K562 (cell line): ENCODE results near the gene VWA7. TPM values are rescaled to one million over a fixed set of nuclear protein-coding genes. Genes with fewer than 3 reads are reported as not detected.

ENCODE experiments used
- ATAC-seq: fragments of 200-7000 bp; cut with Tn5 transposase; 3 replicates; pipeline ENCODE4 v1.9.1; 2020; ENCODE audit warnings: moderate library complexity
- BruUV-seq: library from RNA; stranded (reverse); fragments of 400-500 nt; replicated peaks from 2 replicates; lab custom pipeline; 2021; lab: Mats Ljungman, UMichigan
- CTCF ChIA-PET: fragments of 300-600 bp; formaldehyde crosslinking; extraction: SDS; loops from one replicate; lab custom pipeline; 2021; ENCODE audit warnings: low intra/inter-chr PET ratio; lab: Yijun Ruan, JAX
- POLR2A ChIA-PET: fragments of 300-600, 350-650 bp; sonication (Branson Sonifier 250); formaldehyde crosslinking; extraction: SDS; loops from one replicate; lab custom pipeline; 2021; ENCODE audit warnings: antibody characterized with exemption, inconsistent platforms; lab: Yijun Ruan, JAX
- DNase-seq, 4 experiments: peaks; one replicate each; pipeline versions ENCODE4 v3.0.0 to v3.0.0-alpha.2; 2011 to 2018; ENCODE audit warnings: low spot score in 3 of 4, mixed read lengths in 3 of 4; ENCODE audit errors: extremely low read depth in 1 of 4
- FAIRE-seq: peaks from 2 replicates; lab custom pipeline; 2011; peaks lifted over from hg19 to GRCh38; lab: Jason Lieb, UNC
- H2AFZ ChIP-seq: 2 replicates; pipeline ENCODE4 v1.6.0; 2011; ENCODE audit warnings: low read depth, low read length, control low read depth, inconsistent platforms
- H3K27ac ChIP-seq: fragments of 200-600 bp; 3 replicates; pipeline ENCODE4 v1.8.0; 2011; ENCODE audit warnings: low read depth, mild to moderate bottlenecking, control low read depth, inconsistent platforms, low read length, moderate library complexity, mixed read lengths; ENCODE audit errors: extremely low read depth
- H3K27me3 ChIP-seq, 2 experiments: fragments of 300-600 bp in 1 of 2; 2 replicates in 1 of 2; 3 replicates in 1 of 2; pipeline versions ENCODE4 v1.6.0 to v1.8.0; 2011; ENCODE audit warnings: inconsistent platforms in 2 of 2, low read length in 2 of 2, mild to moderate bottlenecking in 1 of 2, mixed read lengths in 1 of 2, moderate library complexity in 1 of 2; ENCODE audit not compliant: control insufficient read depth in 2 of 2, insufficient read depth in 2 of 2
- H3K36me3 ChIP-seq: fragments of 300-600 bp; 3 replicates; pipeline ENCODE4 v1.8.0; 2011; ENCODE audit warnings: mild to moderate bottlenecking, low read length, inconsistent platforms; ENCODE audit not compliant: control insufficient read depth, insufficient read depth
- H3K4me1 ChIP-seq, 2 experiments: fragments of 200-600 bp in 1 of 2; replicated peaks in 1 of 2; 2 replicates in 1 of 2; 3 replicates in 1 of 2; pipeline versions ENCODE4 v1.5.1 to v1.8.0; 2011; ENCODE audit warnings: inconsistent platforms in 2 of 2, low read length in 2 of 2, mild to moderate bottlenecking in 1 of 2, mixed read lengths in 1 of 2, moderate library complexity in 1 of 2; ENCODE audit not compliant: control insufficient read depth in 2 of 2, insufficient read depth in 2 of 2
- H3K4me2 ChIP-seq: 2 replicates; pipeline ENCODE4 v1.6.1; 2011; ENCODE audit warnings: low read length, control low read depth, inconsistent platforms, mixed read lengths; ENCODE audit not compliant: insufficient read depth
- H3K4me3 ChIP-seq: fragments of 200-600 bp; sonication (generic), shearing (Covaris generic); 2 replicates; pipeline ENCODE4 v1.5.1; 2016; ENCODE audit warnings: control low read depth, inconsistent platforms
- H3K79me2 ChIP-seq: fragments of 200-600 bp; 3 replicates; pipeline ENCODE4 v1.8.0; 2011; ENCODE audit warnings: low read length, inconsistent platforms; ENCODE audit not compliant: control insufficient read depth, insufficient read depth
- H3K9ac ChIP-seq, 2 experiments: 2 replicates each; pipeline versions ENCODE4 v1.6.0 to v1.6.1; 2011; ENCODE audit warnings: low read depth in 2 of 2, low read length in 2 of 2, control low read depth in 1 of 2, inconsistent platforms in 1 of 2, mild to moderate bottlenecking in 1 of 2, mixed read lengths in 1 of 2; ENCODE audit not compliant: insufficient read depth in 1 of 2
- H3K9me1 ChIP-seq: one replicate; pipeline ENCODE4 v1.6.0; 2011; ENCODE audit warnings: inconsistent platforms, mild to moderate bottlenecking, low read length, moderate library complexity; ENCODE audit not compliant: control insufficient read depth, insufficient read depth
- H3K9me3 ChIP-seq: replicated peaks from 2 replicates; pipeline ENCODE4 v1.5.1; 2011; ENCODE audit warnings: low read depth, low read length, inconsistent platforms; ENCODE audit not compliant: control insufficient read depth, insufficient read depth
- H4K20me1 ChIP-seq: replicated peaks from 2 replicates; pipeline ENCODE4 v1.6.1; 2011; ENCODE audit warnings: low read length, inconsistent platforms, mixed read lengths; ENCODE audit not compliant: control insufficient read depth, insufficient read depth
- CBFA2T3 ChIP-seq: fragments of 450-650 bp; IDR thresholded peaks from 2 replicates; pipeline ENCODE4 v1.6.1; 2017
- MED1 ChIP-seq: sonication (generic); formaldehyde crosslinking; IDR thresholded peaks from 2 replicates; pipeline ENCODE4 v1.8.1; 2023; ENCODE audit warnings: missing genetic modification reagents, borderline replicate concordance
- NBN ChIP-seq: fragments of 450-650 bp; IDR thresholded peaks from 2 replicates; pipeline ENCODE4 v1.6.1; 2016; ENCODE audit warnings: low read depth, mild to moderate bottlenecking
- PML ChIP-seq: IDR thresholded peaks from 2 replicates; pipeline ENCODE4 v1.6.1; 2012; ENCODE audit warnings: low read length, inconsistent platforms
- POLR2AphosphoS5 ChIP-seq: IDR thresholded peaks from 2 replicates; pipeline ENCODE4 v1.6.1; 2011; ENCODE audit warnings: mild to moderate bottlenecking, low read depth, low read length, moderate library complexity; ENCODE audit not compliant: control insufficient read depth, insufficient read depth
- POLR2G ChIP-seq: fragments of 200-400 bp; formaldehyde crosslinking; IDR thresholded peaks from 2 replicates; pipeline ENCODE4 v1.6.1; 2017; ENCODE audit warnings: low read depth, mild to moderate bottlenecking, antibody characterized with exemption, low read length, moderate library complexity
- RBFOX2 ChIP-seq: fragments of 200-400 bp; formaldehyde crosslinking; IDR thresholded peaks from 2 replicates; pipeline ENCODE4 v1.6.1; 2017; ENCODE audit warnings: low read depth, mild to moderate bottlenecking, low read length, moderate library complexity
- SNRNP70 ChIP-seq: fragments of 200-400 bp; formaldehyde crosslinking; optimal IDR thresholded peaks from 2 replicates; pipeline ENCODE3; 2017; ENCODE audit warnings: low read depth, low read length
- WGBS: fragments of 100-300 bp; shearing (Covaris generic); methylation state at CpG from one replicate; pipeline ENCODE4 v1.1.6; 2016; ENCODE audit warnings: low coverage, mixed read lengths; ENCODE audit not compliant: insufficient coverage; ENCODE audit errors: missing lambda C conversion rate; 5-methylcytosine and 5-hydroxymethylcytosine counted together
- in situ Hi-C: fragments of 300-500 bp; cut with MboI; formaldehyde crosslinking; loops from 4 replicates; pipeline ENCODE4 v1.15.0; 2018; ENCODE audit warnings: inconsistent platforms, mixed read lengths
- intact Hi-C: fragments of 100-400 bp; cut with micrococcal nuclease; formaldehyde crosslinking; loops from 2 replicates; pipeline ENCODE4 v1.14.2; 2022
- polyA plus RNA-seq, 8 experiments: library from polyadenylated mRNA; depleted of rRNA in 4 of 8; stranded (reverse) in 5 of 8; unstranded in 3 of 8; fragments of >200 nt; fragmentation: Nextera tagmentation in 2 of 8; fragmentation: Illumina TruSeq in 1 of 8; extraction: Ambion mirVana in 2 of 8; extraction: Trizol in 1 of 8; gene quantifications; 2 replicates each; pipeline versions ENCODE4 v1.2.1 to v1.2.3, GENCODE V29; 2011 to 2014; ENCODE audit warnings: inconsistent platforms in 1 of 8, missing spikeins in 1 of 8
- total RNA-seq, 7 experiments: library from RNA; depleted of rRNA in 6 of 7; stranded (reverse); fragments of >200 nt in 6 of 7; fragmentation: Illumina TruSeq in 2 of 7; extraction: Trizol in 2 of 7; gene quantifications; 2 replicates each; pipeline versions ENCODE4 v1.2.1 to v1.2.3, GENCODE V29; 2011 to 2021; ENCODE audit warnings: low replicate concordance in 1 of 7

VWA7 gene
- total and polyA plus RNA-seq, 9 of the 15 experiments (the other 6 are each of a cell fraction or from before 2014, with no cell fraction given): 0.18 to 2.9 (median 0.95) TPM

DNA sequence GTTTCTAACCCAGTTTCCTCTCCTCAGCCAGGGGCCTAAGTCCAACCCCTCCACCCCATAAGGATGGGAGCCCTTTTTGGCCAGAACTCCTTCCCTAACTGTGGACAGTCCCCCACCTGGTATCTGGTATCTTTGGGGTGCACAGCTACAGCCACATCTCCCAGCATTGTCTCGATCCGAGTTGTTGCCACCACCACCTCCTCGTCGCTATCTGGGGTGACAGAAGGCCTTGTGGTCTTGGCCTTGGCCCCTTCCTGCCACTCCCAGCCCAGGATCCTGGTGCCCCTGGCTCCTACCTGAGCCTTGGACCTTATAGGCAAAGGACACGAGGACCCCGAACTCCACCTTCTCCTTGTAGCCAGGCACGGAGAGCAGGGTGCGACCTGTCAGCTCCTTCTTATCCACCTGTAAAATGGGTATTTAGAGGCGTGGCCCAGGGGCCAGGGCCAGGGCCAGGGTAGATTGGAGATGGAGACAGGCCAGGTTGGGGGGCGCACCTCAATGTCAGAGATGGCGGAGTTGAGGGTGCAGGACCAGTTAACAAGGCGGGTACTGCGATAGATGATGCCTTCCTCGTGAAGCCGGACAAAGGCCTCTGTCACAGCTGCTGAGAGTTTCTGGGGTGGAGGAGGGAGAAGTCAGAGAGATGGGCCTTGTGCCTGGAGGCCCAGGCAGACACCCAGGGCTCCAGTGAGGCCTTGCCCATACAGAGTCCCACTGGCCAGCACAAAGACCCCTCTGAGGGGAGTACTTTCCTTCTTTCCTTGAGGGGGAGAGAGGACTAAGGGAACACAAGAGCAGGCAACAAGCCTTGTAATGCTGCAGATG is 7.2 kb upstream of the VWA7 start:
- Histone ChIP-seq H3K4me1 (peaks cover 0 to 30% of the 10 kb centered on the region in 2 experiments; a peak in 1 of 5 replicates), H2AFZ (no peak overlapping the region), H3K27ac (no peak overlapping the region), H3K36me3 (peaks cover 94% of the 10 kb centered on the region), H3K9ac (peak overlapping the region in 1 of 2 experiments; percentile 70; a peak in 2 of 4 replicates), H3K4me2 (no peak overlapping the region), H3K4me3 (no peak overlapping the region), H3K27me3 (no peaks in the 10 kb centered on the region), H3K9me1 (no peaks in the 10 kb centered on the region), H3K9me3 (no peaks in the 10 kb centered on the region), H3K79me2 (peaks cover 4% of the 10 kb centered on the region), H4K20me1 (no peaks in the 10 kb centered on the region)
- TF ChIP-seq CBFA2T3: no peak
- peak; percentile 57 for TF ChIP-seq RBFOX2
- peak; percentile 47 for TF ChIP-seq POLR2G
- TF ChIP-seq NBN: no peak
- 0 out of 2 replicates have a peak, but pooled peaks have one; percentile 28 for TF ChIP-seq PML
- TF ChIP-seq MED1: 0 out of 2 replicates have a peak, but pooled peaks have one; percentile 16
- TF ChIP-seq SNRNP70: peak; percentile 71
- 0 out of 2 replicates have a peak, but pooled peaks have one; percentile 1 for TF ChIP-seq POLR2AphosphoS5
- in situ Hi-C loops (no loop called here), intact Hi-C loops (no loop called here)
- no peak for FAIRE-seq
- no peak for ATAC-seq
- BruUV-seq: no TSS peak
- CTCF ChIA-PET: no interaction called here
- POLR2A ChIA-PET: interaction anchor here (0.6 to 2.4 kb wide), 12 partner anchors 10 to 94 kb away, joined by 3 to 10 read pairs (median 4); partner anchors contain the start of genes HSPA1A, HSPA1B, HSPA1L and LSM2
- 90% methylated on average over 15 of the region's 15 CpGs for WGBS
- no peak for DNase-seq
